Measurements from ENCODE around the gene STAC2. TPM values are rescaled to one million over a fixed set of nuclear protein-coding genes. Genes with fewer than 3 reads are reported as not detected.
"Not testable (repeated sequence)": the region's sequence is repeated elsewhere in the genome, so short reads cannot be mapped to it uniquely, and the experiment has no call there.

The STAC2 gene
- total RNA-seq, 1 experiment from 2014 or later = 0.17 TPM

DNA sequence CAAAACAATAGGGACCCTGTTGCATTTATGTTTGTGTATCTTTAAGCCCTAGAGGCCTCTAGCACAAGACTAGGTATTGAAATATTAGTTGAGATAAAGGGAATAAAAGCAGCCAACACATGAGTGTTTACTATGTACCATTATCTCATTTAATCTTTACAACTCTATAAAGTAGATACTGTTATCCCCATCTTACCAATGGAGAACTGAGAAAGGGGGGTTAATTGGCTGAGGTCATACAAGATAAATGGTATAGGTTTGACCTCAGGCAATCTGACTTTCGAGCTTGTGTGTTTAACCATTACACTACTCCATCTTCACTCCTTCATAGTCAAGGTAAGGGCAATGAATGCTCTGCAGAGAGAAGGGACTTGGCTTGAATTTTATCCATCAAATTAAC is 26.3 kb upstream of the STAC2 start:
- Histone ChIP-seq H3K4me3 (no peak overlapping the region), H3K27ac (no peak overlapping the region), H2AFZ (no peak overlapping the region), H3K9me3 (ENCODE audit: insufficient read depth, low read depth) (no peaks in the 10 kb centered on the region), H3F3A (ENCODE audit: insufficient read depth, low read depth) (0 out of 2 replicates have a peak, but pooled peaks cover 7% of the 10 kb centered on the region), H3K4me1 (replicated peaks; ENCODE audit: insufficient read depth) (peaks cover 11% of the 10 kb centered on the region), H3K27me3 (ENCODE audit: insufficient read depth, low read depth) (no peaks in the 10 kb centered on the region), H3K36me3 (ENCODE audit: low read depth) (no peaks in the 10 kb centered on the region), H4K20me1 (ENCODE audit: insufficient read depth) (no peaks in the 10 kb centered on the region), H3K4me2 (no peak overlapping the region), H3K79me2 (ENCODE audit: low read depth) (no peaks in the 10 kb centered on the region), H3K9me2 (ENCODE audit: insufficient read depth) (no peaks in the 10 kb centered on the region)
- TF ChIP-seq, protein P1, sequence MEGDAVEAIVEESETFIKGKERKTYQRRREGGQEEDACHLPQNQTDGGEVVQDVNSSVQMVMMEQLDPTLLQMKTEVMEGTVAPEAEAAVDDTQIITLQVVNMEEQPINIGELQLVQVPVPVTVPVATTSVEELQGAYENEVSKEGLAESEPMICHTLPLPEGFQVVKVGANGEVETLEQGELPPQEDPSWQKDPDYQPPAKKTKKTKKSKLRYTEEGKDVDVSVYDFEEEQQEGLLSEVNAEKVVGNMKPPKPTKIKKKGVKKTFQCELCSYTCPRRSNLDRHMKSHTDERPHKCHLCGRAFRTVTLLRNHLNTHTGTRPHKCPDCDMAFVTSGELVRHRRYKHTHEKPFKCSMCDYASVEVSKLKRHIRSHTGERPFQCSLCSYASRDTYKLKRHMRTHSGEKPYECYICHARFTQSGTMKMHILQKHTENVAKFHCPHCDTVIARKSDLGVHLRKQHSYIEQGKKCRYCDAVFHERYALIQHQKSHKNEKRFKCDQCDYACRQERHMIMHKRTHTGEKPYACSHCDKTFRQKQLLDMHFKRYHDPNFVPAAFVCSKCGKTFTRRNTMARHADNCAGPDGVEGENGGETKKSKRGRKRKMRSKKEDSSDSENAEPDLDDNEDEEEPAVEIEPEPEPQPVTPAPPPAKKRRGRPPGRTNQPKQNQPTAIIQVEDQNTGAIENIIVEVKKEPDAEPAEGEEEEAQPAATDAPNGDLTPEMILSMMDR (conservative IDR thresholded peaks at IDR 0.05) = no peak
- no peak for TF ChIP-seq EZH2 (IDR thresholded peaks at IDR 0.05; ENCODE audit: low read depth)
- no peak for DNase-seq
- ChIA-PET POLR2A (ENCODE audit: unreplicated experiment) (no interaction called here), CTCF (interaction anchor here (0.8 kb wide), 1 partner anchor 1011 kb away, joined by 7 read pairs; no protein-coding TSS in a partner anchor)
- no TSS peak for BruUV-seq (replicated peaks)
- intact Hi-C loops (cut with micrococcal nuclease; ENCODE audit: unreplicated experiment) = no loop called here

DNA sequence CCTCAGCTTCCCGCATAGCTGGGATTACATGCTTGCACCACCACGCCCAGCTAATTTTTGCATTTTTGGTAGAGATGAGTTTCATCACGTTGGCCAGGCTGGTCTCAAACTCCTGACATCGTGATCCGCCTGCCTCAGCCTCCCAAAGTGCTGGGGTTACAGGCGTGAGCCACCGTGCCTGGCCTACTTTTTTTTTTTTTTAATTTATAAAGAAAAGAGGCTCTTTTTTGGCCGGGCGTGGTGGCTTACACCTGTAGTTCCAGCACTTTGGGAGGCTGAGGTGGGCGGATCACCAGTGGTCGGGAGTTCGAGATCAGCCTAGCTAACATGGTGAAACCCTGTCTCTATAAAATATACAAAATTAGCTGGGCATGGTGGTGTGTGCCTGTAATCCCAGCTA is 24.3 kb upstream of the STAC2 start:
- not testable (repeated sequence) for BruUV-seq (replicated peaks)

DNA sequence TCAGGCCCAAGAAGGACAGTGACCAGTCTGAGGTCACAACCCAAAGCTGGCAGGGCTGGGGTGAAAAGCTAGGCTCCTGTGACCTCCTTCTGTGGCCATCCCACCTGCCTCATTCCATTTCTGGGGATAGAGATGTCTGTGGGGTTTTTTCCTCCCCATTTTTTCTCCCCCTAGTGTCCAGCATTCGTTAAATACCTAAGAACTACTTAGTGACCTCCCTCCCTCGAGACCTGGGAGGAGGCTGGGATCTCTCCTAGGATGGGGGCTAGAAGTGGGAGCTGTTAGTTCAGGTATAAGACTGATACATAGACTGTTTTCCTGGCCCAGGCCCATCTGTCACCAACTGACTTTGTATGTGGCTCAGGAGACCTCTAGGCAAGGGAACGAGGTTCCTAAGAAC is 20.5 kb upstream of the STAC2 start:
- Histone ChIP-seq H3K4me3 (no peak overlapping the region), H4K20me1 (ENCODE audit: insufficient read depth) (no peaks in the 10 kb centered on the region), H3K27ac (no peak overlapping the region), H3K27me3 (ENCODE audit: insufficient read depth, low read depth) (no peaks in the 10 kb centered on the region), H2AFZ (no peak overlapping the region), H3F3A (ENCODE audit: insufficient read depth, low read depth) (peaks cover 16% of the 10 kb centered on the region; the same call in 1 of the 2 replicates), H3K36me3 (ENCODE audit: low read depth) (no peaks in the 10 kb centered on the region), H3K79me2 (ENCODE audit: low read depth) (no peaks in the 10 kb centered on the region), H3K4me1 (replicated peaks; ENCODE audit: insufficient read depth) (peaks cover 11% of the 10 kb centered on the region), H3K9me2 (ENCODE audit: insufficient read depth) (no peaks in the 10 kb centered on the region), H3K9me3 (ENCODE audit: insufficient read depth, low read depth) (no peaks in the 10 kb centered on the region), H3K4me2 (no peak overlapping the region)
- ChIA-PET POLR2A (ENCODE audit: unreplicated experiment) (interaction anchor here (0.6 kb wide), 1 partner anchor 95 kb away, joined by 10 read pairs; the partner anchor contains the start of gene PLXDC1), CTCF (no interaction called here)
- DNase-seq = no peak
- intact Hi-C loops (cut with micrococcal nuclease; ENCODE audit: unreplicated experiment) = loop anchor here (10.0 kb wide), 1 partner anchor 571 kb away; the partner anchor contains the start of gene EPOP
- TF ChIP-seq, protein P1 (conservative IDR thresholded peaks at IDR 0.05) = no peak; the same call in 1 of the 2 replicates
- TF ChIP-seq EZH2 (IDR thresholded peaks at IDR 0.05; ENCODE audit: low read depth) = no peak
- BruUV-seq (replicated peaks) = no TSS peak

More for the DNA sequence above, 24.3 kb upstream of the STAC2 start:
- H3K9me3 ChIP-seq (ENCODE audit: insufficient read depth, low read depth); H3K4me3 ChIP-seq; DNase-seq; H3K79me2 ChIP-seq (ENCODE audit: low read depth); H2AFZ ChIP-seq; POLR2A ChIA-PET (ENCODE audit: unreplicated experiment); H3K27ac ChIP-seq; H3K9me2 ChIP-seq (ENCODE audit: insufficient read depth); H3K4me2 ChIP-seq; CTCF ChIA-PET; H3K27me3 ChIP-seq (ENCODE audit: insufficient read depth, low read depth); intact Hi-C loops (cut with micrococcal nuclease; ENCODE audit: unreplicated experiment); H3K36me3 ChIP-seq (ENCODE audit: low read depth); H4K20me1 ChIP-seq (ENCODE audit: insufficient read depth): not testable (repeated sequence)
- Histone ChIP-seq H3F3A (ENCODE audit: insufficient read depth, low read depth) (peaks cover 14% of the 10 kb centered on the region; the same call in 1 of the 2 replicates), H3K4me1 (replicated peaks; ENCODE audit: insufficient read depth) (peaks cover 11% of the 10 kb centered on the region)

Measured in PC-9 (cell line).